B cell (primary cell): ENCODE results near the gene PCSK7. TPM values are rescaled to one million over a fixed set of nuclear protein-coding genes. Genes with fewer than 3 reads are reported as not detected.

Source experiments
- ATAC-seq: fragments of 200-7000 bp; cut with Tn5 transposase; one replicate; pipeline ENCODE4 v1.10.0; 2021; ENCODE audit warnings: low read depth, mild to moderate bottlenecking, moderate number of reproducible peaks, moderate library complexity
- CTCF ChIA-PET: fragments of 350-600 bp; sonication (Branson Sonifier 250); formaldehyde crosslinking; loops from one replicate; lab custom pipeline; 2021; ENCODE audit warnings: antibody characterized with exemption, inconsistent platforms; lab: Charles Lee
- POLR2A ChIA-PET: fragments of 350-600 bp; sonication (Branson Sonifier 250); formaldehyde crosslinking; loops from one replicate; lab custom pipeline; 2021; ENCODE audit warnings: antibody characterized with exemption; lab: Charles Lee
- DNase-seq: peaks from one replicate; pipeline ENCODE4 v3.0.0; 2013
- H2AFZ ChIP-seq: 2 replicates; pipeline ENCODE4 v1.6.1; 2012; ENCODE audit warnings: mild to moderate bottlenecking, low read depth, low read length; ENCODE audit not compliant: insufficient read depth, poor library complexity, severe bottlenecking
- H3K27ac ChIP-seq, 2 donors: 1 replicate in 1 of 2; 2 replicates in 1 of 2; pipeline ENCODE4 v1.5.1; 2012 to 2013; ENCODE audit warnings: low read length in 2 of 2, mild to moderate bottlenecking in 2 of 2, moderate library complexity in 1 of 2
- H3K27me3 ChIP-seq, 4 experiments: fragments of 200-600 bp in 1 of 4; sonication (generic) in 1 of 4; replicated peaks in 1 of 4; 1 replicate in 2 of 4; 2 replicates in 2 of 4; pipeline versions ENCODE4 v1.6.1 to v1.7.0; 2013 to 2016; ENCODE audit warnings: low read length in 3 of 4, mild to moderate bottlenecking in 2 of 4, mixed read lengths in 1 of 4, moderate library complexity in 1 of 4; ENCODE audit not compliant: insufficient read depth in 4 of 4, control insufficient read depth in 3 of 4; ENCODE audit errors: control extremely low read depth in 1 of 4
- H3K36me3 ChIP-seq, 2 experiments: replicated peaks in 1 of 2; 1 replicate in 1 of 2; 2 replicates in 1 of 2; pipeline versions ENCODE4 v1.6.1 to v1.7.1; 2013; ENCODE audit warnings: low read length in 1 of 2; ENCODE audit not compliant: insufficient read depth in 2 of 2, control insufficient read depth in 1 of 2; ENCODE audit errors: control extremely low read depth in 1 of 2, extremely low read depth in 1 of 2
- H3K4me1 ChIP-seq, 2 donors: fragments of 200-600 bp in 1 of 2; sonication (generic) in 1 of 2; 1 replicate in 1 of 2; 2 replicates in 1 of 2; pipeline versions ENCODE4 v1.5.1 to v1.6.1; 2013 to 2017; ENCODE audit warnings: low read length in 2 of 2; ENCODE audit not compliant: control insufficient read depth in 2 of 2, insufficient read depth in 2 of 2
- H3K4me2 ChIP-seq: replicated peaks from 2 replicates; pipeline ENCODE3; 2012; ENCODE audit warnings: mild to moderate bottlenecking, low read depth, low read length; ENCODE audit not compliant: poor library complexity, severe bottlenecking
- H3K4me3 ChIP-seq, 5 experiments: fragments of 200-600 bp in 1 of 5; sonication (generic) in 1 of 5; 1 replicate in 3 of 5; 2 replicates in 2 of 5; pipeline versions ENCODE4 v1.5.1 to v1.7.0; 2011 to 2016; ENCODE audit warnings: low read length in 4 of 5, mild to moderate bottlenecking in 4 of 5, low read depth in 2 of 5, control low read depth in 1 of 5, moderate library complexity in 1 of 5; ENCODE audit not compliant: insufficient read depth in 1 of 5; ENCODE audit errors: control extremely low read depth in 1 of 5, extremely low read depth in 1 of 5
- H3K79me2 ChIP-seq: fragments of 200-600 bp; sonication (generic); one replicate; pipeline ENCODE4 v1.6.0; 2016; ENCODE audit warnings: low read length; ENCODE audit not compliant: control insufficient read depth, insufficient read depth
- H3K9ac ChIP-seq: fragments of 200-600 bp; sonication (generic); 2 replicates; pipeline ENCODE4 v1.6.1; 2017; ENCODE audit warnings: mild to moderate bottlenecking, low read length, moderate library complexity
- H3K9me3 ChIP-seq, 3 donors: one replicate each; pipeline versions ENCODE4 v1.6.1 to v1.7.1; 2013; ENCODE audit warnings: low read length in 2 of 3; ENCODE audit not compliant: control insufficient read depth in 2 of 3, insufficient read depth in 1 of 3; ENCODE audit errors: control extremely low read depth in 1 of 3
- H4K20me1 ChIP-seq: 2 replicates; pipeline ENCODE4 v1.6.0; 2012; ENCODE audit warnings: mild to moderate bottlenecking, low read length; ENCODE audit not compliant: insufficient read depth, control insufficient read depth, poor library complexity, severe bottlenecking
- H3K27ac Mint-ChIP-seq: one replicate; pipeline ENCODE4 v1.8.0; 2021; ENCODE audit warnings: mixed read lengths
- H3K27me3 Mint-ChIP-seq: one replicate; pipeline ENCODE4 v1.8.0; 2021; ENCODE audit warnings: mixed read lengths
- H3K4me1 Mint-ChIP-seq: one replicate; pipeline ENCODE4 v1.8.0; 2021; ENCODE audit warnings: mixed read lengths
- H3K4me3 Mint-ChIP-seq: one replicate; pipeline ENCODE4 v1.8.0; 2021; ENCODE audit warnings: mixed read lengths
- H3K9me3 Mint-ChIP-seq: one replicate; pipeline ENCODE4 v1.8.0; 2022; ENCODE audit warnings: mixed read lengths; ENCODE audit not compliant: insufficient read depth
- CTCF ChIP-seq: fragments of 200-600 bp; IDR thresholded peaks from one replicate; pipeline ENCODE4 v1.8.0; 2022; ENCODE audit warnings: antibody characterized with exemption, mild to moderate bottlenecking
- EZH2 ChIP-seq: IDR thresholded peaks from 2 replicates; pipeline ENCODE4 v1.6.1; 2012; ENCODE audit warnings: borderline replicate concordance, low read depth, mild to moderate bottlenecking, moderate library complexity, low read length; ENCODE audit not compliant: insufficient read depth, poor library complexity, severe bottlenecking
- WGBS: methylation state at CpG from one replicate; pipeline ENCODE4 v1.1.5; 2013; ENCODE audit warnings: missing lambda C conversion rate; ENCODE audit not compliant: insufficient coverage; 5-methylcytosine and 5-hydroxymethylcytosine counted together
- intact Hi-C: fragments of 100-400 bp; cut with micrococcal nuclease; formaldehyde crosslinking; loops from one replicate; pipeline ENCODE4 v1.10.0; 2022
- polyA plus RNA-seq: library from polyadenylated mRNA; depleted of rRNA; stranded (reverse); fragments of >200 nt; gene quantifications from 2 replicates; pipeline ENCODE4 v1.2.3, GENCODE V29; 2012
- total RNA-seq, 2 donors: library from RNA; stranded (reverse); fragments of 120-200 nt in 1 of 2; gene quantifications; 1 replicate in 1 of 2; 2 replicates in 1 of 2; pipeline versions ENCODE4 v1.2.3 to v1.2.4, GENCODE V29; 2013 to 2022

PCSK7 gene
- total and polyA plus RNA-seq, 2 donors (not counting 1 experiment from before 2014, with no cell fraction given): 203 to 283 TPM

- peaks cover 60 to 76% of the 10 kb centered on the region in 2 donors for H3K4me1 ChIP-seq
- peaks cover 69% of the 10 kb centered on the region for H3K4me1 Mint-ChIP-seq
These were observed 45.5 kb downstream of the PCSK7 start for GRCh38 chr11:117186431-117186761.

More at GRCh38 chr11:117186431-117186761, 45.5 kb downstream of the PCSK7 start:
- H3K9me3 ChIP-seq: no peaks in the 10 kb centered on the region
- intact Hi-C loops: no loop called here
- H3K4me3 ChIP-seq: peak overlapping the region in 3 of 5 experiments; percentile 13 to 56 (median 28)
- H3K36me3 ChIP-seq: peaks cover 0 to 62% of the 10 kb centered on the region in 2 experiments
- DNase-seq (no peak), ATAC-seq (no peak)
- H3K9me3 Mint-ChIP-seq: no peaks in the 10 kb centered on the region
- H3K9ac ChIP-seq: no peak overlapping the region
- ChIA-PET POLR2A (no interaction called here), CTCF (interaction anchor here (0.7 to 14.8 kb wide), 5 partner anchors 9 to 87 kb away, joined by 4 to 309 read pairs (median 4); partner anchors contain the start of genes PCSK7 and RNF214)
- 100% methylated on average over 3 of the region's 4 CpGs for WGBS
- no peaks in the 10 kb centered on the region for H3K27me3 ChIP-seq
- no peaks in the 10 kb centered on the region for H3K27me3 Mint-ChIP-seq
- H3K27ac Mint-ChIP-seq: peak overlapping the region; percentile 98
- peak overlapping the region; percentile 68 for H3K4me3 Mint-ChIP-seq
- peaks cover 51% of the 10 kb centered on the region for H3K79me2 ChIP-seq
- no peak overlapping the region for H2AFZ ChIP-seq
- TF ChIP-seq EZH2: no peak
- TF ChIP-seq CTCF: no peak
- peak overlapping the region; percentile 73 for H3K4me2 ChIP-seq
- H4K20me1 ChIP-seq: no peaks in the 10 kb centered on the region
- H3K27ac ChIP-seq: peak overlapping the region; percentile 90 to 91
